ENCODE measurements around the gene MRPL36. TPM values are rescaled to one million over a fixed set of nuclear protein-coding genes. Genes with fewer than 3 reads are reported as not detected.

MRPL36 gene
- total RNA-seq, 8 experiments from 2014 or later = 38.8 to 113 (median 66.9) TPM

GRCh38 chr5:1779021-1779680 is 20.5 kb downstream of the MRPL36 start:
- peaks cover 25% of the 10 kb centered on the region in 2 donors for H3K4me1 ChIP-seq (replicated peaks in 1 of 2)
- ATAC-seq (replicated peaks in 6 of 8) = no peak
- no peak overlapping the region for H3K27ac ChIP-seq
- 62 to 93% (median 88%) methylated on average over 3 to 21 of the region's 32 CpGs; no CpG with 5 or more reads in 4 of the 10 experiments for WGBS, 10 experiments
- in situ Hi-C loops (cut with MboI; ENCODE audit: low pct_unique_long_range_greater_than_20kb in 2 of 9, low sequenced_read_pairs in 9 of 9, unreplicated experiment in 9 of 9) = no loop called here
- no peak overlapping the region for H3K4me3 ChIP-seq

GRCh38 chr5:1778138-1779020 is 21.3 kb downstream of the MRPL36 start:
- peaks cover 17 to 18% of the 10 kb centered on the region in 2 donors for H3K4me1 ChIP-seq (replicated peaks in 1 of 2)
- H3K27ac ChIP-seq = no peak overlapping the region
- in situ Hi-C loops (cut with MboI; ENCODE audit: low pct_unique_long_range_greater_than_20kb in 2 of 9, low sequenced_read_pairs in 9 of 9, unreplicated experiment in 9 of 9) = no loop called here
- WGBS, 10 experiments = 47 to 95% (median 83%) methylated on average over 3 to 14 of the region's 19 CpGs; no CpG with 5 or more reads in 1 of the 10 experiments
- no peak for ATAC-seq (replicated peaks in 6 of 8)
- H3K4me3 ChIP-seq = no peak overlapping the region

- H3K4me3 ChIP-seq = no peak overlapping the region
- in situ Hi-C loops (cut with MboI; ENCODE audit: low pct_unique_long_range_greater_than_20kb in 2 of 9, low sequenced_read_pairs in 9 of 9, unreplicated experiment in 9 of 9) = no loop called here
- no peak overlapping the region for H3K27ac ChIP-seq
- WGBS, 10 experiments = 84 to 100% (median 94%) methylated on average over 1 to 12 of the region's 31 CpGs; no CpG with 5 or more reads in 5 of the 10 experiments
- ATAC-seq (replicated peaks in 6 of 8) = no peak
- H3K4me1 ChIP-seq (replicated peaks in 1 of 2) = peaks cover 8 to 9% of the 10 kb centered on the region in 2 donors
Observed at GRCh38 chr5:1777281-1778137, 22.1 kb downstream of the MRPL36 start.

- no peak overlapping the region for H3K4me3 ChIP-seq
- H3K4me1 ChIP-seq (replicated peaks in 1 of 2) = peaks cover 2% of the 10 kb centered on the region in 2 donors
- H3K27ac ChIP-seq = no peak overlapping the region
- no peak for ATAC-seq (replicated peaks in 6 of 8)
- in situ Hi-C loops (cut with MboI; ENCODE audit: low pct_unique_long_range_greater_than_20kb in 2 of 9, low sequenced_read_pairs in 9 of 9, unreplicated experiment in 9 of 9) = no loop called here
- WGBS, 10 experiments = 50% methylated on average over 1 to 2 of the region's 6 CpGs; no CpG with 5 or more reads in 8 of the 10 experiments
Observed at GRCh38 chr5:1776831-1777230, 22.8 kb downstream of the MRPL36 start.

GRCh38 chr5:1772634-1773033 is 27.0 kb downstream of the MRPL36 start:
- 7 to 47% (median 25%) methylated on average over 1 to 5 of the region's 5 CpGs; no CpG with 5 or more reads in 3 of the 10 experiments for WGBS, 10 experiments
- ATAC-seq (replicated peaks in 6 of 8) = peak; percentile 71 to 94 (median 78)
- Histone ChIP-seq H3K27ac (no peak overlapping the region), H3K4me3 (no peak overlapping the region), H3K4me1 (replicated peaks in 1 of 2) (no peaks in the 10 kb centered on the region)
- in situ Hi-C loops (cut with MboI; ENCODE audit: low pct_unique_long_range_greater_than_20kb in 2 of 9, low sequenced_read_pairs in 9 of 9, unreplicated experiment in 9 of 9) = loop anchor here in 1 of 9 experiments (25.0 kb wide), 1 partner anchor 265 kb away; no protein-coding TSS in a partner anchor

GRCh38 chr5:1771149-1772065 is 28.2 kb downstream of the MRPL36 start:
- in situ Hi-C loops (cut with MboI; ENCODE audit: low pct_unique_long_range_greater_than_20kb in 2 of 9, low sequenced_read_pairs in 9 of 9, unreplicated experiment in 9 of 9) = loop anchor here in 1 of 9 experiments (25.0 kb wide), 1 partner anchor 266 kb away; no protein-coding TSS in a partner anchor
- Histone ChIP-seq H3K4me1 (replicated peaks in 1 of 2) (no peaks in the 10 kb centered on the region), H3K27ac (no peak overlapping the region), H3K4me3 (no peak overlapping the region)
- WGBS, 10 experiments = 7 to 100% (median 79%) methylated on average over 2 to 10 of the region's 20 CpGs; no CpG with 5 or more reads in 3 of the 10 experiments
- ATAC-seq (replicated peaks in 6 of 8) = no peak

DNA sequence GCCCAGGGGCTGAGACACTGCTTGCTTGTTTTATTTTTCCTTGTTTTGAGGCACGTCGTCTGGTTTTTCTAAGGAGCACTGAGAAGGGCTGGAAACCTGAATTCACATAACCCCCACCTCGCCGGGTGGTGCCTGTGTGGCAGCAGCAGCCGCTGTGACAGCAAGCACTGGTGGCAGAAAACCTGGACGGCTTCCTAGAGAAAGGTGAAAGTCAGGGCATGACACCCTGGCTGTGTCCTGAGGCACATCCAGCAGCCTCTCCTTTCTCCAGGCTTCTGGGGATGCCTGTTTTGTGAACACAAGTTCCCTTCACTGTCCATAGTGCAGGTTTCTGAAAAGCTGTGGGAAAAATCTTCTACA is 29.2 kb downstream of the MRPL36 start:
- no peaks in the 10 kb centered on the region for H3K4me1 ChIP-seq (replicated peaks in 1 of 2)
- no peak for ATAC-seq (replicated peaks in 6 of 8)
- 44 to 87% (median 67%) methylated on average over 4 to 6 of the region's 6 CpGs; no CpG with 5 or more reads in 6 of the 10 experiments for WGBS, 10 experiments
- in situ Hi-C loops (cut with MboI; ENCODE audit: low pct_unique_long_range_greater_than_20kb in 2 of 9, low sequenced_read_pairs in 9 of 9, unreplicated experiment in 9 of 9) = loop anchor here in 1 of 9 experiments (25.0 kb wide), 1 partner anchor 267 kb away; no protein-coding TSS in a partner anchor
- no peak overlapping the region for H3K27ac ChIP-seq
- no peak overlapping the region for H3K4me3 ChIP-seq

- no peak for ATAC-seq (replicated peaks in 6 of 8)
- in situ Hi-C loops (cut with MboI; ENCODE audit: low pct_unique_long_range_greater_than_20kb in 2 of 9, low sequenced_read_pairs in 9 of 9, unreplicated experiment in 9 of 9) = loop anchor here in 1 of 9 experiments (25.0 kb wide), 1 partner anchor 267 kb away; no protein-coding TSS in a partner anchor
- WGBS, 10 experiments = 7 to 100% (median 81%) methylated on average over 1 to 11 of the region's 30 CpGs; no CpG with 5 or more reads in 2 of the 10 experiments
Observed at GRCh38 chr5:1769752-1770442, 29.7 kb downstream of the MRPL36 start.

GRCh38 chr5:1769017-1769640 is 30.5 kb downstream of the MRPL36 start:
- H3K4me3 ChIP-seq = no peak overlapping the region
- in situ Hi-C loops (cut with MboI; ENCODE audit: low pct_unique_long_range_greater_than_20kb in 2 of 9, low sequenced_read_pairs in 9 of 9, unreplicated experiment in 9 of 9) = loop anchor here in 1 of 9 experiments (25.0 kb wide), 1 partner anchor 268 kb away; no protein-coding TSS in a partner anchor
- 95% methylated on average over 4 of the region's 54 CpGs; no CpG with 5 or more reads in 9 of the 10 experiments for WGBS, 10 experiments
- ATAC-seq (replicated peaks in 6 of 8) = no peak
- no peak overlapping the region for H3K27ac ChIP-seq
- H3K4me1 ChIP-seq (replicated peaks in 1 of 2) = no peaks in the 10 kb centered on the region

More at GRCh38 chr5:1769752-1770442, 29.7 kb downstream of the MRPL36 start:
- Histone ChIP-seq H3K4me3 (no peak overlapping the region), H3K27ac (no peak overlapping the region), H3K4me1 (replicated peaks in 1 of 2) (no peaks in the 10 kb centered on the region)

GRCh38 chr5:1768283-1769000 is 31.2 kb downstream of the MRPL36 start:
- no peak for ATAC-seq (replicated peaks in 6 of 8)
- Histone ChIP-seq H3K4me1 (replicated peaks in 1 of 2) (no peaks in the 10 kb centered on the region), H3K4me3 (no peak overlapping the region), H3K27ac (no peak overlapping the region)
- in situ Hi-C loops (cut with MboI; ENCODE audit: low pct_unique_long_range_greater_than_20kb in 2 of 9, low sequenced_read_pairs in 9 of 9, unreplicated experiment in 9 of 9) = loop anchor here in 1 of 9 experiments (25.0 kb wide), 1 partner anchor 269 kb away; no protein-coding TSS in a partner anchor
- WGBS, 10 experiments = 93% methylated on average over 8 of the region's 35 CpGs; no CpG with 5 or more reads in 9 of the 10 experiments

Measured in motor neuron (in vitro differentiated cells).